HK-2 (cell line): ENCODE data around the gene CCR9.

Experiments used
- DNase-seq: peaks from one replicate; pipeline ENCODE4 v3.0.0-alpha.2; 2018; ENCODE audit not compliant: unreplicated experiment

The CCR9 gene

DNA sequence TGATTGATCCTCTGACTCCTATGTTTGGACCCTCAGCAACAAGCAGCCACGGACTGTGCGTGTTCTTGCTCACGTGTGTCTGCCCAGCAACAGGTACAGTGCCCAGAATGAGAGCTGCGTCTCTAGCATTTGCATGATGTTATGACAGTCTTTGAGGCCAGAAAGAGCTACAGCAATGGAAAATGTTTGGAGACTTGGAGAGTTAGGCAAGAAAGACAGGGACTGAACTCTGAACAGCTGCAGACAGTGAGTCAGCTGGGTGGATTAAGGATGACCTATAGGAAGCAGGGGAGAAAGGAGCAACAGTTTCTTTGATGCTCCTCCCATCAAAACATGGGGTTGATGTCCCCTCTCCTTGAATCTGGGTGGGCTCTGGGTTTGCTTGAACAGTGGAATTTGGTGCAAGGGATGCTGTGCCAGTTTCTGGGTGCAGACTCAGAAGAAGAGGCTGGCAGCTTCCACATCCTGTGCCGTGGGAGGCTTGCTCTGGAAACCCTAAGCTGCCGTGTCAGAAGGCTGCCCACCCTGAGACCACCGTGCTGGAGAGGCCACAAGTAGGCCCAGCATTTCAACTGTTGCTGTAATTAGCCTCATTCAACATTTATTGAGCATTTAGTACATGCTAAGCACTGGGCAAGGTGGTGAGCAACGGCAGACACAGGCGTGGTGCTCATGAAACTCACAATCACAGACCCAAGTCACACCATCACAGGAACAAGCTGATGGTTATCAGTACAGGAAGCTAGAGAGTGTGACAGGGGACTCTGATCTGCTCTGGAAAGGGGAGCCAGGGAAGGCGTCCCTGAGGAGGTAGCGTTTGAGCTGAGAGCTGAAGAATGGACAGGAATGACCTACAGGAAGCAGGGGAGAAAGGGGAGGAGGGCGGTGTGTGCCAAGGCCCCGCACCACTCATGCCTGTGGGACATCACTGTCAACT is 21.7 kb downstream of the CCR9 start:
- no peak for DNase-seq

DNA sequence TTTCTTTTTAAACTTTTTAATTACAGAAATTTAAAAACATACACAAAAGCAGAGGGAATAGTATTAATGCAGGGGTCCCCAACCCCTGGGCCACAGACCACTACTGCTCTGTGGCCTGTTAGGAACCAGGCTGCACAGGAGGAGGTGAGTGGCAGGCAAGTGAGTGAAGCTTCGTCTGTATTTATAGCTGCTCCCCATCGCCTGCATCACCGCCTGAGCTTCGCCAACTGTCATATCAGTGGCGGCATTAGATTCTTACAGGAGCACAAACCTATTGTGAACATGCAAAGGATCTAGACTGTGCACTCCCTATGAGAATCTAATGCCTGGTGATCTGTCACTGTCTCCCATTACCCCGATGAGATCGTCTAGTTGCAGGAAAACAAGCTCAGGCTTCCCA is 22.4 kb downstream of the CCR9 start:
- DNase-seq: no peak

DNA sequence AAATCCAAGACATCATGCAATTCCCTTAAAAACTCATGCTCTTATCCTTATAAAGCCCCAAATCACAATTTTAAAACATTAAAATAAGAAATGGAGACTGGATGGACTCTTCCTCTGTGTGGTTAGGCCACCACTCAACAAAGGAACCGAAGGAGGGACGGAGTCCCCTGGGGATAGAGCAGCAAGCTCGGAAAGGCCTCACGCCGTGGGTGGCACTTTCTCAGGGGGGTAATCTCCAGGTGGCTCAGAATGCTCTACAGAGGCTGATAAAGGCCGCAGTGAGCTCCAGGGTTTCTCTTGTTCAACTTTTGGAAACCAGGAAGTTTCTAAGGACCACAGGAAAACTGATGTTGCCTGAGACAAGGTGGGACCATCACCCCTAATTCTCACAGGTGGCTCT is 23.2 kb downstream of the CCR9 start:
- no peak for DNase-seq

DNA sequence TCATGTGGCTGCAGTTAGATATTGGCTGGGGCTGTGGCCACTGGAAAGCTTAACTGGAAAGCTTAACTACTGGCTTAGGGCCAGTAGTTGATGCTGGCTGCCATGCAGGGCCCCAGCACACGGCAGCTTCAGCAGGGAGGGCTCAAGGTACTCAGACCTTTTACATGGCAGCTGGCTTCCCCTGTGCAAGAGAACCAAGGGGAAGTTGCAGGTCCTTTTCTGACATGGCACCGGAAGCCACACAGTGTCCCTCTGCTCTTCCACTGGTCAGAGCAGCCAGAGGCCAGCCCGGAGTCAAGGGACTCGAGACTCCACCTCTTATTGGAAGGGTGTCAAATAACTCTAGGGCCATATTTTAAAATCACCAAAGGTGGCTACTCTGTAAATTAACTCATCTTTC is 24.5 kb downstream of the CCR9 start:
- no peak for DNase-seq

DNA sequence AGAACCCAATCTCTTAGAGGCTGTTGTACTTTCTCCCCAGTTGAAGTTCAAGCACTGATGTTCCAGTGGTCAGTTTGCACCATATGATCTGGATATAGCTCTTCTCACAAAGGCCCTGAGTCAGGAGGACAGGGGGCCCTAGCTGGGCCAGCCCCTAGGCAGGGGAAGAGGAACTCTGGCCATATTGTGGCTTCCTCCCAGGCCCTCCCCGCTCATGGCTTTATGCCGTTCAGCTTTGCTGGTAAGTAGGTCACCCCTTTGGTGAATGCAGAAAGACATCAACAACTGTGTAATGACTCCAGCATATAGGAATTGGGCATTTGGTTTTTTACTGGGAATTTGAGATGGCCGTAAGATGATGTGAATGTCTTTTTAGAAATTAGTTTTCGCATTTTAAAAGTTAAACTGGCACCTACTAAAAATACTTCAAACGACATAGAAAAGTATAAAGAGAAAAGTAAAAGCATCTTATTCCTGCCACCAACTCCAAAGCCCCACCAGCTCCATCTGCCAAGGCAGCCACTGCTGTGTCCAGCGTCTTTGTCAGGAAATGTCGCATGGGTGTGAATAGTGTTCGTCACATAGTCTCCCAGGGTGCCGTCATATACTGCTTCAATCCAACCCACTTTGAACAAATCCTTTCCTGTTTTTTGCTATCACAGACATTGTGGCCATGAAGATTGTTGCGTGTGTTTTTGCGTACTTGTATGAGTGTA is 25.3 kb downstream of the CCR9 start:
- no peak for DNase-seq

DNA sequence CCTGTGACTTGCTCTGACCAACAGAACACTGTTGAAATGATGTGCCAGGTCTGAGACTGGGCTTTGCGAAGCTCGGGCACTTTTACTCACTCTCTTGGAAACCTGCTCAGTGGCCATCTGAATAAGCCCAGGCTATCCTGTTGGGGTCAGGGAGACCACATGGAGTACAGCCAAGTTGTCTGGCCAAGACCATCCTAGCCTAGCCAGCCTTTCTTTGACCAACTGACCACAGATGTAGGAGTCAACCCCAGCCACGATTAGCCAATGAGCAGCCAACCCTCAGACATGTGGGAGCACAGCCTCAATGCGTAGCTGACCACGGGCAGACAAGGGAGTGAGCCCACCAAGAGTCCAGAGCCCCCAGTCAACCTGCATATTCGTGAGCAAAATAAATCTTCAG is 26.1 kb downstream of the CCR9 start:
- DNase-seq: no peak

DNA sequence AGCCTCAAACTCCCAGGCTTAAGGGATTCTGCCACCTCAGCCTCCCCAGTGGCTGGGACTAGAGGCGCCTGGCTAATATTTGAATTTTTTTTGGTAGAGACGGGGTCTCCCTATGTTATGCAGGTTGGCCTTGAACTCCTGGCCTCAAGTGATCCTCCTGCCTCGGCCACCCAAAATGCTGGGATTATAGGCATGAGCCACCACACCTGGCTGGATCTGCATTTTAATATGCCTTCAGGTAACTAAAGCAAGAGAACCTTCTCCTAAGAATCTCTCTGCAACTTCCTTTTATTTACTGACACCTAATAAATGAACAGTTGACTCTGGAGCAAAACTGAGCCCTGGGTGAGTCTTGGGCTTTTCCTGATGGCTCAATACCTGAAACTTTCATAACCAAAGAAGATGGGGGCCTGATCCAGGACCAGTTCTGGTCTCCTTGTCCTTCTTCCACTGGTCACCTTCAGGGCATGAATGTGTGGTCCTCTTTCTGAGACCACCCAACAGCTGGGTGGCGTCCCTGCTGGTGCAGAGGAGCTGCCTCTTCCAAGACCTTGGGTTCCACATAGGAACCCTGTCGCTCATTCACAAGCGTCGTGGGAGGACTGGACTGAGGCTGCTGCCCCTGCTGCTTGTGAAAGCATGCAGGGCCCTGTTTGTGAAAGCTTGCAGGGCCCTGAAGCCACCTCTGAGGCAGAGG is 28.2 kb downstream of the CCR9 start:
- DNase-seq: no peak

DNA sequence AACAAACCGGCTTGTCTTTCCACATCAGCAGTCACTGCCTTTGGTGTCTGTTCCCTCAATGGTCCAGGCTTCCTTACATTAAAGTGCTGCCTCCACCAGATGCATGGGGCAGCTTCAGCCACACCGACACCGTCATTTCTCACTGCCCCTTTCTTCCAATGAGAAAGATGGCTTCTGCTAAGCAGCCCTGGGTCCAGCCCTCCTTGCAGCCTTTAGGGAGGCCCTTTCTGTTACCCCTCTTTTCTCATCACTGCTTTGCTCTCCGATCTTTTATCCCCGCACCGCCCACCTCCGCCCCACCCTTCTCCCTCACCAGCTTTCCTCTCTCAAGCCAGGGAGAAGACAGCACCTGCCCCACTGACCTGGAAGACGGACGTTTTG is 28.7 kb downstream of the CCR9 start:
- DNase-seq: no peak

DNA sequence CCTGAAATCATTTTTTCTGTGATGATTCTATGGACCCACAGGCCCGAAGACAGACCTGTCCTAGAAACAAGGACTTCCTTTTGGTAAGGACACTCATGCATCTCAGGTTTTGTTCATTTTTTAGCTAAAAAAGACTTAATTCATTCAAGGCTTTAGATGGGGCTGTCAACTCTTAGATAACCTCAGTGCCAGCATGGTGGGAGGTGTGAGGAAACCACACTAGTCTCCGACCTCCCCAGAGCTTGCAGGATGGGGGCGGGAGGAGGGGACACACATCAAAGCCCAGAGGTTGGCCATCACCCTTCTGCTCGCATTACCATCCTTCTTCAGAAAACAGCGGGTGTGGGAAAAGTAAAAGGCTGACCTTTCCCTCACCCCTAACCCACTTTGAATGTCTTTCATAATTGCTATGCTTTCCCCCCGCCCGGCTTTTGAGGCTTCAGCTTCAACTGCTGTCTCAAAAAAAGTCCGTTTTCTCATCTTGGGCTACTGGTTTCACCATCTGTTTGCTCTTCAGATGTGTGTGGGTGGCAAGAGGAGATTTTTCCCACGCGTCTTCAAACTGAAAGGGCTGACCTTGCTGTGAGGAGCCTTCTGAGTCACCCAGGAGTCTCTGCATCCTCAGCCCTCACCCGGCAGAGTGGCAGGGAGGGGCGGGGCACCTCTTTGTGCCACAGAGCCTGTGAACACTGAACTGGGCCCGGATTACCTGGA is 29.3 kb downstream of the CCR9 start:
- peak; percentile 64 for DNase-seq

DNA sequence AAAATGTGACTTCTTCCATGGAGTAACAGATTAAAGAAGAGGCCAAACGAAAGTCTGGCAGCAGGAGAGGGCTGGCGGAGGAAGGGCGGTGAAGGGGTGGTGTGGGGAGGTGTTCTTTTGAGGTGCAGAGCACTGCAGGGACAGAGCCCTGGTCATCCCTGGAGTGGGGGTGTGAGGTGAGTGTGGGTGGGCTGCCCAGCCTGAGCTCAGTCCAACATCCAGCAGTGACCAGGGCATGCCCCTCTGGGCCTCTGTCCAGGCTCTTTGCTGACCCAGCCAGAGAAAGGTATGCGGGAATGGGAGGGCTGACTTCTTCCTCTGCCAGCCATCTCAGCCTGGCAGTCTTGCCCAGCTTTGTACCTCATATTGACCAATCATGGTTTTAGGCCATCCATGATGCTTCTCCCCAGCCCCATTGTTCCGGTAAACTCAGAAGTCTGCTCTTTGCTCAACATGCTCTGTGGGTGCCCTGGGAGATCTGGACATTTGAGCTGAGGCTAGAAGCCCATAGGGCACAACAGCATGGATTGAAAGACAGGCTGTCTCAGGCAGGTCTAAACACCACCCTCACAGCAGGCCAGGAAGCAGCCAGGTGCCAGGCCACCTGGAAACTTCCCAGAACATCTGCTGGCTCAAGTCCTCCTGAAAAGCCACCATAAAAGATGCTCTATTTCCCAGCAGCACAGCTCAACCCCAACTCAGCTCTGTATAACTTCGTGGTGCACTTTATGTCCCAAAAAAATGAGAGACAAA is 31.0 kb downstream of the CCR9 start:
- no peak for DNase-seq

DNA sequence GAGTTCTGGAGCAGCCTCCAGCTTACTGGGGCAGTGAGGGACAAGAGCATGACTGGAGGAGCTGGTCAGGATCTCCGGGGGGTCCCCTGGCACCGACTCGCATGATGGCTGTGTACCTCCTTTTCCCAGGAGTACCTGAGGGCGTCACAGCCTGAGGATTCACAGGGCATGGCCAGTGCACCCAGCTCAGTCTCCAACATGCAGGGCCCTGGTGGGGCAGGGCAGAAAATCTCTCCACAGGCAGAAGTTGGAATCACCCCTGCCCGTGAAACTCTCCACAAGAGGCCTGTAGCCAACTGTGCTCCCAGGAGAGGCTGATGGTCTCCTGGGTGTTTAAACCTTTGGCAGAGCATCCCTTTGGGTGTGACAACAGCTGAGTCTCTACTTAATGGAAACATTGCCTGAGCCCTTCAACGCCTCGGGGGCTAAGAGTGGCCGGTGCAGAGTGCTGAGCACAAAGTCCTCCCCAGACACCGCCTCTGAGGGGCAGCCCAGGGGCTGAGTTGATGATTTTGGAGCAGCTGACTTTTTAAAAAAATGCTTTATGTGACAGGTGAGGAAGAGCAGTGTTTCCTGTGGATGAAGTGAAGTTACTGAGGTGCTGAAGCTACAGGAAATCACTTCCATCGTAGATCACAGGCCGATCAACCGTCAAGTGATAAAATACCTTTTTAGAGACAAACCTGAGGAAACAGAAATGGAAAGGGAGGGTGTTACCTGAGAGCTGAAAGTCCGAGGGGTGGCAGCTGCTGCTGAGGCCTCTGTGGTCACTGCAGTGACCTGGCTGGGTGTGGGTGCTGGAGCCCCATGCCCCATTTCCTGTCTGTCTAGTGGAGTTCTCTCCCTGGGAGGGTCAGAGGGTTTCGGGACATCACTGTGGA is 35.1 kb downstream of the CCR9 start:
- DNase-seq: no peak

DNA sequence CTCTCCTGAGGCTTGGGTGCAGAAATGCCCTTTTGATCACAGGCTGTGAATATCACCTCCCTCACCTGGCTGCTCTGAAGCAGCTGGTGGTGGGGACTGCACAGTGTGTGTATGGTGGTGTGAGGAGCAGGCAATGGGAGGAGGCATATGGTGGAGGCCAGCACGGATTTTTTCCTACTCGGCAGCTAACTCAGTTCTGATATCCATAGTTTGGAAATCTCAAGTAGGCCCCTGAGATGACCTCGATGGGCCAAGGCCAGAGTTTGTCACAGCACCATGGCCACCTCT is 35.6 kb downstream of the CCR9 start:
- DNase-seq: no peak

DNA sequence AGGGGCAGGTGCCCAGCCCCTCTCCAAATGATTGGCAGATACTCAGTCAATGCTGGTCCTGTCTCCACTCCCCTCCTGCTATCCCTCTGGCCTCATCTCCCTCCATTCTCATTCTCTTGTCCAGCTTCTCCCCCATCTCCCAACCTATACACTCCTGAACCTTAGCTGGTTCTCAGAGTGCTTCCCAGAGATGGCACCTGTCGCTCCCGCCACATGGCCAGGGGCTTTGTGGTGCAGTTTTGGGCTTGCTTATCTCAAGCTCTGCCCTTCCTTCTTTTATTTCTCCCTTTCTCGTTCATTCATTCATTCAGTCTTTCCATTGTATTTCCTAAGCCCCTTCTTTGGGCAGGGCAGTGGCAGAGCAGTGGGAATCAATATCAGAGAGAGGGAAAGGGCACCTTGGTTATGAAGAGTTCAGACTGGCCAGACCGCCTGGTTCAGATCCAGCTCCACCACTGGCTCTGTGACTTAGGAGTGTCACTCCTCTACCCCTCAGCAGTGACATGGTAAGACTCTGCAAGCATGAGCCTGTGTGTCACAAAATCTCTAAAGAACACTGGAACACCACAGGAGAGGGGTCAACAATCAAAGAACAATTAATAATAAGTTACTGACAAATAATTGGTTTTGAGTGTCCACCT is 36.7 kb downstream of the CCR9 start:
- DNase-seq: no peak

DNA sequence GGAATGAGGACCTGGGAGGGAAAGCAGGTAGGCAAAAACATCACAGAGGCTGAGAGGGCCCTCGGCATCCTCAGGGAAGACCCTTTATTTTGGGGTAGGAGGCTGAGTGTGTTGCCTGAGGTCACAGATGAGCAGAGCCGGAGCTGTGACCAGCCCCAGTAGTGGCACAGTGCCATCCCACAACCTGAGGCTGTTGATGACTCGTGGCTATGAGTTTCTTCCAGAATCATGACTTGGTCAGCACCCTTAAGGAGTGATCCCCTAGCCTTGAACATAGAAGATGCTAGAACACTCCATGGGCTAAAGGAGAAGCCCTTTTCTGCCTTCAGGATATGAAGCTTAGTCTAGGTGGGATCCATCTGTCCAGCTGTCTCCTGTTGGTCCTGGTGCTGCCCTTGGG is 37.4 kb downstream of the CCR9 start:
- peak; percentile 41 for DNase-seq

DNA sequence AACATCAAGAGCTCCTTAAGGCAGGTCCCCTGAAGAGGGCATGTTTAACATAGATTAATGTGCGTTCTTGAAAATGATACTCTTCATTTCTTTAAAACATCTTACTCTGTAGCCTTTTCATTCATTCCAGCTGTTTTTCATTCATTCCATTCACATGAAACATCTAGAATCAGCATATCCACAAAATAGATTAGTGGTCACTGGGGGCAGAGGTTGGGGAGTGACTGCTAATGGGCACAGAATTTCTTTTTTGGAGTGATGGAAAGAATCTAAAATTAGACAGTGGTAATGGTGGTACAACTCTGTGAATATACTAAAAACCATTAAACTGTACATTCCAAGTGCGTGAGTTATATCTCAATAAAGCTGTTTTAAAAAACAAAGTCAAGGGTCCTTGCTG is 41.5 kb downstream of the CCR9 start:
- no peak for DNase-seq

DNA sequence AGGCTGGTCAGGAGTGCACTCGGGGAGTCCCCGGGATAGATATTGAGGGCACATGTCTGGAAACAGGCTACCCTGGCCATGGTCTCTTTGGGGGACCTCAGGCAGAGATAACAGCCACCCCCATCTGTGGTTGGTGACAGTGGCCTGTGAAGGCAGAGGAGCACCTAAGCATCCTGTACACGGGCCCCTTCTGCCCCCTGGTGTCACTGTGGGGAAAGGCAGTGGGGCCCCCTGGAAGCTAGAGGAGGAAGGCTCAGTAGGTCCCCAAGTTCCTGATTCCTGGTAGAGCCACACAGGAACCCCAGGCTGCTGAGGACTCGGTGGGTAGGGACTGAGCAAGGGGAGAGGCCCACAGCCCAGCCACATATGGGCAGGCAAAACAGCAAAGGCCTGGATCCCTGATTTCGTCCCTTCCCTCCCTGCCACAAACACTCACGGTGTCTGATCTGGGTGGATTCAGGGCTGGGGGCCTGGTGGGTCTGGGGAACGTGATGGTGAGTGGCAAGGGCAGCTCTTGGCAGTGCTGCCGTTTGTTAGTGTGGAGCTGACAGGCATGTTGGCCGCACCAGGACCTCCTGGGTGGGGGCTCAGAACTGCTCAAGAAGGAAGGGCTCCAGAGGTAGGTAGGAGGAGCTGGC is 42.8 kb downstream of the CCR9 start:
- DNase-seq: peak; percentile 39

DNA sequence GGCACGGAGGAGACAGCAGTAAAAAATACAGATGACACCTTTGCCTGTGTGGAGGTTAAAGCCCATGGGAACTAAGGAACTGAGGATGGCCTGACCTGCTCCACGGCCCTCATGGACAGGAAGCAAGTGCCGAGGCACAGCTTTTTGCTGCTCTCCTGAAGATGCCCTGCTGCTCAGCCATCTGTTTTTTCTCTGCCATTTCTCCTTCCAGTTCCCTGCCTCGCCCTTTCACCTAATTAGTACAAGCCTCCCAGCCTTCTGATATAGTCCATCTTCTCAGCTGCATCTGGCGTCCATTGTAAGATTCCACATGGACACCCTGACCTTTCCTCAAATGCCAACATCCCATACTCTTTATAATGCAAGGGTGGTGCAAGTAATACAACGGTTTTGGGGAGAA is 45.2 kb downstream of the CCR9 start:
- DNase-seq: no peak

DNA sequence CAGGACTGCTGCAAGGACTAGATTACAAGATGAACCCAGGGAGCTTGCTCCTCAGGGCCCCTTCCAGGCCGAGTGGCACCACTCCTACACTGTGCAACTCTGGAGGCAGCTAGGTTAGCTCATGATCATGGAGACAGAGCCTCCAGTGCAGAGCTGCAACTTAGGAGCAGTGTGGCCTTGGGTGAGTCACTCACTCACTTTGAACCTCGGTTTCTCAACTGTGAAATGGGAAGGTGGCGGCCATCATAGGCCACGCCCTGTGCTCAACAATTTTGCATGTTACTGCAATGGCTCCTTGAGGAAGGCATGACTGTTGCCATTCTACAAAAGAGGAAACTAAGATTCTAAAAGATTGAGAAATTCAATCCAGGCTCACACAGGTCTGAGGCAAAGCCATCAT is 45.8 kb downstream of the CCR9 start:
- DNase-seq: no peak

DNA sequence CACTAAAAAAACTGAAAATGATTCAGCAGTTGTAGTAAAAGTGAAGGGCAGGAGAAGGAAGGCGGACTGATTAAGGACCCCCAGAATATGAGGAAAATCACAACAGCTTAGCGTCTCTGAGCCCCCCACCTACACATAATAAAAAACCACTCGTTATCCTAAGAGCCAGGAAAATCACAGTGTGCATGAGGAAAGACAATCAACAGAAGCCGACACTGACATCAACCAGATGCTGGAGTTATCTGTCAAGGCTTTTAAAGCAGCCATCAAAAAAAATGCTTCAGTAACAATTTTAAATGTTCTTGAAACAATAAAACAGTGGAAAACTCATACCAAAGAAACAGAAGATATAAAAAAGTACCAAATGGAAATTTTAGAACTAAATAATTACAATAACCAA is 47.2 kb downstream of the CCR9 start:
- DNase-seq: no peak

DNA sequence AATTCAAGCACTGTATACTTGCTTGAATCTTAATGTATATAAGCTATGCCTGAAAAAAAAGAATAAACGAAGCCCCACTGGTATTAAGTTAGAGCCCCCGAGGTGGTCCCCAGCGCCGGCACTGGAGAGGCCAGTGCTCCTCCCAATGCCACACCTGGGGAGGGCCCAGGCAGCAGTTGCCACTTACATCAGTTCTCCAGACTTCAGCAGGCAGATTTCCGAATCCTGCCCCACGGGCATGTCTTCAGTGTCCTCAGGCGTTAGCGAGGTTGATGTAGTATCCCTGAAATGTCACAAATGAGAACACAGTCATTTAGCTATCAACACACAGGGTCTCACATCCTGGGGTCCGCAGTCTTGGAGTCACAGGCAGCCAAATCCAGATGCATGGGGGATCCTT is 49.9 kb downstream of the CCR9 start:
- no peak for DNase-seq
